Calu3 (cell line): ENCODE data around the gene SLC35D3. TPM values are rescaled to one million over a fixed set of nuclear protein-coding genes. Genes with fewer than 3 reads are reported as not detected.

Experiments used
- BruUV-seq: library from RNA; stranded (reverse); fragments of 400-500 nt; replicated peaks from 2 replicates; lab custom pipeline; 2021; lab: Mats Ljungman, UMichigan
- CTCF ChIA-PET: fragments of 300-600 bp; sonication (Branson Sonifier 250); formaldehyde crosslinking; loops from one replicate; lab custom pipeline; 2022; ENCODE audit warnings: antibody characterized with exemption; lab: Charles Lee
- DNase-seq: peaks from one replicate; pipeline ENCODE4 v3.0.0; 2022
- H3K27ac Mint-ChIP-seq: one replicate; pipeline ENCODE4 v1.8.0; 2022; ENCODE audit warnings: mixed read lengths; ENCODE audit not compliant: unreplicated experiment
- H3K27me3 Mint-ChIP-seq: one replicate; pipeline ENCODE4 v1.8.0; 2022; ENCODE audit warnings: mixed read lengths; ENCODE audit not compliant: unreplicated experiment
- H3K36me3 Mint-ChIP-seq: one replicate; pipeline ENCODE4 v1.8.0; 2022; ENCODE audit warnings: mild to moderate bottlenecking, moderate library complexity, mixed read lengths; ENCODE audit not compliant: insufficient read depth, unreplicated experiment
- H3K4me1 Mint-ChIP-seq: one replicate; pipeline ENCODE4 v1.8.0; 2022; ENCODE audit warnings: mild to moderate bottlenecking, low read depth, mixed read lengths; ENCODE audit not compliant: unreplicated experiment
- H3K4me3 Mint-ChIP-seq: one replicate; pipeline ENCODE4 v1.8.0; 2022; ENCODE audit warnings: mild to moderate bottlenecking, low read depth, moderate library complexity, mixed read lengths; ENCODE audit not compliant: unreplicated experiment
- H3K9me3 Mint-ChIP-seq: one replicate; pipeline ENCODE4 v1.8.0; 2022; ENCODE audit warnings: low read depth, mixed read lengths; ENCODE audit not compliant: unreplicated experiment
- CTCF ChIP-seq: fragments of 200-600 bp; IDR thresholded peaks from one replicate; pipeline ENCODE4 v1.8.0; 2022; ENCODE audit warnings: antibody characterized with exemption; ENCODE audit not compliant: unreplicated experiment
- intact Hi-C: fragments of 100-400 bp; cut with micrococcal nuclease; formaldehyde crosslinking; loops from one replicate; pipeline ENCODE4 v1.10.0; 2022; ENCODE audit not compliant: unreplicated experiment
- total RNA-seq: library from RNA; stranded (reverse); gene quantifications from 2 replicates; pipeline ENCODE4 v1.2.3, GENCODE V29; 2022

The SLC35D3 gene
- total RNA-seq, 1 experiment from 2014 or later, result not detected

- intact Hi-C loops, result no loop called here
- no peak for DNase-seq
- Mint-ChIP-seq H3K27ac (no peak overlapping the region), H3K9me3 (no peaks in the 10 kb centered on the region), H3K36me3 (no peaks in the 10 kb centered on the region), H3K27me3 (peaks cover 13% of the 10 kb centered on the region), H3K4me1 (peaks cover 10% of the 10 kb centered on the region), H3K4me3 (no peak overlapping the region)
- no peak for TF ChIP-seq CTCF
- no TSS peak for BruUV-seq
- CTCF ChIA-PET, result interaction anchor here (0.7 kb wide), 2 partner anchors 66 to 414 kb away, joined by 3 to 4 read pairs; no protein-coding TSS in a partner anchor
These were observed 28.5 kb downstream of the SLC35D3 start for GRCh38 chr6:136950436-136951126.

GRCh38 chr6:136952714-136953260 lies 30.7 kb downstream of the SLC35D3 start:
- Mint-ChIP-seq H3K36me3 (no peaks in the 10 kb centered on the region), H3K4me3 (no peak overlapping the region), H3K27ac (no peak overlapping the region), H3K4me1 (peaks cover 10% of the 10 kb centered on the region), H3K27me3 (peaks cover 1% of the 10 kb centered on the region), H3K9me3 (no peaks in the 10 kb centered on the region)
- CTCF ChIA-PET, result no interaction called here
- no TSS peak for BruUV-seq
- TF ChIP-seq CTCF, result no peak
- DNase-seq, result peak; percentile 16
- intact Hi-C loops, result no loop called here

- Mint-ChIP-seq H3K36me3 (no peaks in the 10 kb centered on the region), H3K27me3 (no peaks in the 10 kb centered on the region), H3K9me3 (no peaks in the 10 kb centered on the region), H3K27ac (no peak overlapping the region), H3K4me1 (peaks cover 15% of the 10 kb centered on the region), H3K4me3 (no peak overlapping the region)
- no peak for DNase-seq
- CTCF ChIA-PET, result no interaction called here
- intact Hi-C loops, result no loop called here
- no peak for TF ChIP-seq CTCF
- no TSS peak for BruUV-seq
These were observed 33.0 kb downstream of the SLC35D3 start for GRCh38 chr6:136955123-136955522.

- CTCF ChIA-PET, result no interaction called here
- no peaks in the 10 kb centered on the region for H3K36me3 Mint-ChIP-seq
- H3K4me3 Mint-ChIP-seq, result no peak overlapping the region
- H3K27me3 Mint-ChIP-seq, result no peaks in the 10 kb centered on the region
- H3K4me1 Mint-ChIP-seq, result peaks cover 21% of the 10 kb centered on the region
- intact Hi-C loops, result no loop called here
- H3K27ac Mint-ChIP-seq, result no peak overlapping the region
- no peaks in the 10 kb centered on the region for H3K9me3 Mint-ChIP-seq
- BruUV-seq, result no TSS peak
- no peak for TF ChIP-seq CTCF
- DNase-seq, result no peak
These were observed 34.8 kb downstream of the SLC35D3 start for GRCh38 chr6:136956590-136957544.
